Subcutaneous adipose tissue (tissue), 4 donors: ENCODE measurements around the gene ULK1. TPM values are rescaled to one million over a fixed set of nuclear protein-coding genes. Genes with fewer than 3 reads are reported as not detected.

Source experiments
- total RNA-seq, 4 donors: library from RNA; depleted of rRNA; stranded (reverse); fragments of >200 nt; gene quantifications; one replicate each; pipeline ENCODE4 v1.1.0, GENCODE V29; 2016
- TF ChIP-seq, protein P1 (sequence below): fragments of 450-650 bp; IDR thresholded peaks from one replicate; pipeline ENCODE4 v1.5.1; 2016; ENCODE audit warnings: low read depth, mild to moderate bottlenecking, control low read depth, antibody characterized with exemption, moderate library complexity

ULK1 gene
- total RNA-seq, 4 donors from 2014 or later: 10.9 to 35.8 (median 16.3) TPM

DNA sequence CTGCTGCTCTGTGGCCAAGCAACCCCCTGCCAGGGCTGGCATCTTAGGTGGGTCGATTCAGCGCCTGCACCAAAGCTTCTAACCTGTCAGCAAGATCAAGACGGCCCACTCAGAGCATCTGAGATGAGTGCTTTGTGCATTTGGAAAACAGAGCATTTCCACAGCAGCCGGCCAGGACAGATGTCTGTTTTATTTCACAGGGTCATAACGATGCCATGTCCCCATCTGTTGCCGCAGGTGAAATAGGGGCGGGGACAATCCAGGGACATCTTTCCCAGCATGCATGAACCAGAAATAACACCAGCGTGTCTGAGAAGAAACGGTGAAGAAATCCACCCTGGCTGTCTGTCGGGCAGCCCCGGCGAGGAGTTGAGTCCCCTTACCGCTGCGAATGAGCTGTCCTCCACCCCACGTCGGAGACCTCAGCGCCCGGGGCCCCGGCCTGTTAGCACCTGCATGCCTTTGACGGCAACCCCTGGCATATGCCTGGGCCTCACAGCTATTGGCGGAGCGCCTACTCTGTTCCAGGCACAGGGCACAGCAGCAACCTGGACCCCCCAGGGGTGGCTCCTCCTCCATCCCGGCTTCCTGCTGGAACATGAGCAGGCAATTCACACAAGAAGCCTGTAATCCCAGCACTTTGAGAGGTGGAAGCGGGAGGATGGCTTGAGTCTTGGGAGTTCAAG is 30.6 kb upstream of the ULK1 start:
- TF ChIP-seq, protein P1, sequence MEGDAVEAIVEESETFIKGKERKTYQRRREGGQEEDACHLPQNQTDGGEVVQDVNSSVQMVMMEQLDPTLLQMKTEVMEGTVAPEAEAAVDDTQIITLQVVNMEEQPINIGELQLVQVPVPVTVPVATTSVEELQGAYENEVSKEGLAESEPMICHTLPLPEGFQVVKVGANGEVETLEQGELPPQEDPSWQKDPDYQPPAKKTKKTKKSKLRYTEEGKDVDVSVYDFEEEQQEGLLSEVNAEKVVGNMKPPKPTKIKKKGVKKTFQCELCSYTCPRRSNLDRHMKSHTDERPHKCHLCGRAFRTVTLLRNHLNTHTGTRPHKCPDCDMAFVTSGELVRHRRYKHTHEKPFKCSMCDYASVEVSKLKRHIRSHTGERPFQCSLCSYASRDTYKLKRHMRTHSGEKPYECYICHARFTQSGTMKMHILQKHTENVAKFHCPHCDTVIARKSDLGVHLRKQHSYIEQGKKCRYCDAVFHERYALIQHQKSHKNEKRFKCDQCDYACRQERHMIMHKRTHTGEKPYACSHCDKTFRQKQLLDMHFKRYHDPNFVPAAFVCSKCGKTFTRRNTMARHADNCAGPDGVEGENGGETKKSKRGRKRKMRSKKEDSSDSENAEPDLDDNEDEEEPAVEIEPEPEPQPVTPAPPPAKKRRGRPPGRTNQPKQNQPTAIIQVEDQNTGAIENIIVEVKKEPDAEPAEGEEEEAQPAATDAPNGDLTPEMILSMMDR: no peak

DNA sequence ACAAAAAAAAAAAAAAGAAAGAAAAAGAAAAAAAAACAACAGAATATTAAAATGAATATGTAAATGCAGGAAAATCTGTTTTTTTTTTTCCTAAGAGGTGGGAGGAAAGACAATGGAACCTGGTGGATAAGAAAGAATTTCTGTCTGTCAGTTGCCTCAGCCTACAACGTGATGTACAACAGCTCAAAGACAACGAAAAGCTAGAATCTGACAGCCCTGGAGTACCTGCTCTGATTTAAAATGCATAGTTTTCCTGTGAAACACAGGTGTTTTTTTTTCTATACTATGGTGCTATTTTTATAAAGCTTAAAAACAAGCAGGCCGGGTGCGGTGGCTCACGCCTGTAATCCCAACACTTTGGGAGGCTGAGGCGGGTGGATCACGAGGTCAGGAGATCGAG is 30.0 kb upstream of the ULK1 start:
- TF ChIP-seq, protein P1: no peak

DNA sequence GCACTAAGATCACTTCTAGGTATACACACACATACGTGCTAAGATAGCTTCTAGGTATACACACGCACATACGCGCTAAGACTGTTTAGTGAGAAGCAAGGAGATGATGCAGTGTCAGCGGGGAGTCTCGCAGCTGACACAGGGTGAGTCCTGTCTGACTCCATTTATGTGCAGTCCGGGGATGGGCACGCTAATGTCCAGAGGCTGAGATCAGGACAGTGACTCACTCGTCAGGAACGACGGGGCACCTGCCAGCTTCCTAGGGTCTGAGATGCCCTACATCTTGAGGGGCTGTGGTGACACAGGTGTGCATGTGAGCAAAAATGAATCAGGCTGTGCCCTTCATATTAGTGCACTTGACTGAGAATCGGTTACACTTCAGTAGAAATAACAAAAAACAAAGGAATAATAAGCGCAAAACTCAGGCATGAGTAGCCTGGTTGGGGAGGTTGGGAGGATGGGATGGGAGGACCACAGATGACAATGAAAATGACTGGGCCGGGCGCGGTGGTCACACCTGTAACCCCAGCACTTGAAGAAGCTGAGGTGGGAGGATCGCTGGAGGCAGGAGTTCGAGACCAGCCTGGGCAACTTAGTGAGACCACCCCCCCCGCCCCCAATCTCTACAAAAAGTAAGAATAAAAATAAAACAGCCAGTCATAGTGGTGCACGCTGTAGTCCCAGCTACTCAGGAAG is 29.1 kb upstream of the ULK1 start:
- TF ChIP-seq, protein P1: no peak

DNA sequence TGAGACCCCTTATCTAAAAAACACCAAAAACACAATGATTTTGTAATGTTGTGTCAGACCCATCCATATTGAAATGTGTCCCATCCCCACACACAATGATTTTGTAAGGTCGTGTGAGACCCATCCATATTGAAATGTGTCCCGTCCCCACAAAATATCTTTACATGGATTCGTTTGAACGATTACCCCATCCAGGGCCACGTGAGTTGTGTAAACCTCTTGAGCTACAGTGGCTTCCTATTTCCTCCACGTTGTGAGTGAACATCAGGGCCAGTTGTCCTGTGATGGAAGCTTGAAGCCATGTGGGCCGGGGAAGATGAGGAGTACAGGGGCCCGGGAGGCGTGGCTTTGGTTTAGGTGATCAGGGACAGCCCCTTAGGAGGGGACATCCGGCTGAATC is 27.0 kb upstream of the ULK1 start:
- TF ChIP-seq, protein P1: no peak

DNA sequence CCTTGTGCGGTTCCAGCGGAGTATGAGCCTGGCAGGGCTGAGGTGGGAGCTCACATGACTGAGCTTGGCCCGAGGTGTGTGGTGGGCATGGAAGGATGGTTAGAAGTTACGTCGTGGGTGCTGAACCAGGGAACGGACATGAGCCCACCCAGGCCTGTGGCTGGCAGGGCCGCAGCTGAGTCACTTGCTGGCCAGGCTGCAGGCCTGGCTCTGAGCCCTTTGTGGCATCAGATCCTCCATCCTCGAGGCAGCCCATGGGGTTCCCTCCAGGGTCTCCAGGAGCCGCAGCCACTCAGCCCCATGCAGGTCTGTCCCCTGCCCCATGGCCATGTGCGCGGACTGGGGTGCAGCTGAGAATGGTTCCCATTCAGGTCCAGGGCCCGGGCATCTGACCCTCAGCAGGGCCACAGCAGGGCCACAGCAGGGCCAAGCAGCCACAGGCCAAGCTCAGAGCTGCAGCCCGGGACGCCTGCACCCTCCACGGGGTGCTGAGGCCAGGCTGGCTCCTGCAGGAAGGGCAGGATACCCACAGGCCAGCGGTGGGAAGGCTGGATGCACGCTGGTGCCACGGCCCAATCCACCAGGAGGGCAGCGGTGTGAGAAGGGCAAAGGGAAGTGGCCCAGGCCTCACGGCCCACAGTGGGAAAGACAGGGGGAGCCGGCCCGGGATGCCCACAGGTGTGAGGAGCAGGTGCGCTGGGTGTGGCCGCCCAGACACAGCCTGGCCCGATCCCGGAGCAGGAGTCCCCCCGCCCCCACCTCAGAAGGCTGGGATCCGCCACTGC is 26.3 kb upstream of the ULK1 start:
- TF ChIP-seq, protein P1: no peak

DNA sequence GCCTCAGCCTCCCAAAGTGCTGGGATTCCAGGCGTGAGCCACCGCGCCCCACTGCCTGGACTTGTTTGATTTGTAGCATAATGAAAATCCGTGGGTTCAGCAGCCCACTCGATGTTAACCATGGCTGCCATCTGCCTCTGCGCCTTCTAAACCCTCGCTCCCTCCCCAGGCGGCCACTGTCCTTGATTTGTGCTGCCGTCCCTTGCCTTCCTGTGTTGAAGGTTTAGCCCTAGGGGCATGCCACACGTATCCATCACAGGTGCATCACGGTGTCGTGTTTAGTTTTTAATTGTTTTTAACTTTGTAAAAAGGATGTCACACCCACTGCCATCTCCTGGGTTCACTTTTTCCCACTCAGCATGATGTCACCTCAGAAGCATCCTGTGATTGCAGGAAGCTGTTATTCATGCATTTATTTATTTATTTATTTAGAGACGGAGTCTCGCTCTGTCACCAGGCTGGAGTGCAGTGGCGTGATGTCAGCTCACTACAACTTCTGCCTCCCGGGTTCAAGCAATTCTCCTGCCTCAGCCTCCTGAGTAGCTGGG is 24.5 kb upstream of the ULK1 start:
- TF ChIP-seq, protein P1: no peak

DNA sequence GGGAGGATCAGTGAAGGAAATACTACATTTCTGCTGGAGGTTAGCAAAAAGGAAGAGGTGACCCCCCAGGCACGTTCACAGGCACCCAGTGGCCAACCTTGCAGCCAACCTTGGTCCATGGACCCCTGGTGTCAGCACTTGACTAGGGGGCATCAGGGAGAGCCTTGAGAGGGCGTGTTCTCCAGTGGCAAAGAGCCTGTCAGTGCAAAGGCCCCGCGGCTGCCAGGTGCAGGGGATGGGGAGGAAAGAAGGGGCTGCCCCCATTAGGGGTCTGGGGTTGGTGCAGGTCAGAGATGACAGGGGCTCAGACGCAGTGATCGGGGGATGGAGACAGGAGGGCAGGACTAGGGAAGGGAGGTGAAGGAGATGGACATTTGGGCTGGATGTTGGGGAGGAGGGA is 22.7 kb upstream of the ULK1 start:
- TF ChIP-seq, protein P1: no peak
